Activated CD4-positive, alpha-beta T cell treated with anti-CD3 and anti-CD28 coated beads, Interleukin-2, Interleukin-6, amounts not matched to agents 100 ng/mL and 50 ng/mL, durations not matched to agents 16 hours and 8 hours (primary cell): Measurements from ENCODE around the gene SOX8.
"Not testable (repeated sequence)": the region's sequence is repeated elsewhere in the genome, so short reads cannot be mapped to it uniquely, and the experiment has no call there.

Source experiments
- DNase-seq: peaks from one replicate; pipeline ENCODE4 v3.0.0-alpha.2; 2020

Gene SOX8

GRCh38 chr16:981695-982144, at the start of gene SOX8:
Gene SOX8, plus strand, starts transcription at chr16:981770. Its CDS starts 153 bp downstream, at chr16:981923.
- DNase-seq: no peak

DNA sequence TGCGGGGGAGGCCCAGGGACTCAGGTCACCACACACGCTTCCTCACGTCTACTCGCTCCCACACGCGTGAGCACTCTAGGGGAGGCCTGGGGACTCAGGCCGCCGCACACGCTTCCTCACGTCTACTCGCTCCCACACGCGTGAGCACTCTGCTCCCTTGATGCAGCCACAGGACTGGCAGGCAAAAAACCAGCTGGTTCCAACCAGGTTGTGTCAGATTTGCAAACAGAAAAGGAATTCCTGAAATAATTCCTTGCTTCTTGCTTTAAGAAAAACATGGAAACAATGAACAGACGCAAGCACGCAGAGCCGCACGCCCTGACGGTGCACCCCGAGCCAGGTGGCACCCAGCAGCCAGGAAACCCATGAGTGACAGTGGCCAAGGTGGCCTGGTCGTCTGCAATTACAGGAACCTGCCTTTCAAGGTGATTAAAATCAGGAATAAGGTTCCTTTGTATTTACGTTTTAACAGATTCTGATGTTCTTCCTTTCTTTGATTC, 48.7 kb upstream of the SOX8 start:
- DNase-seq: no peak

DNA sequence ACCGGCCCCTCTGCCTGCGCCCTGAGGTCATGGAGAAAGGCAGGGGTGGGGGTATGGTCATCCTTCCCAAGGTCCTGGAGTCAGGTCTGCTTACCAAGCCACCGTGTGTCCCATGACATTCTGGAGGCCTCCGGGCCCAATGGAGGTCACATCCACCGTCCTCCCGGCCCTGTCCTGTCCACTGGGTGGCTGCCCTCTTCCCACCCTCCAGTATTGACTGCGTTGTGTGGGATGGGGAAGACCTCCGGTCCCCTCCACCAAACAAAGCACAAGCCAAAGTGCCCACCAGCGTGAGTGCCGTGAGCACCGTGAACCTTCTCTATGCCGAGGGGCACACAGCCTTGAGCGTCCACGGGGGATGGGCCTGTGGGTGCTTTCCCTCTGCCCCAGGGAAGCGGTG, 48.0 kb upstream of the SOX8 start:
- DNase-seq: no peak

- no peak for DNase-seq
Measured at GRCh38 chr16:934178-934577, 47.4 kb upstream of the SOX8 start.

- no peak for DNase-seq
Measured at GRCh38 chr16:935684-936083, 45.9 kb upstream of the SOX8 start.

DNA sequence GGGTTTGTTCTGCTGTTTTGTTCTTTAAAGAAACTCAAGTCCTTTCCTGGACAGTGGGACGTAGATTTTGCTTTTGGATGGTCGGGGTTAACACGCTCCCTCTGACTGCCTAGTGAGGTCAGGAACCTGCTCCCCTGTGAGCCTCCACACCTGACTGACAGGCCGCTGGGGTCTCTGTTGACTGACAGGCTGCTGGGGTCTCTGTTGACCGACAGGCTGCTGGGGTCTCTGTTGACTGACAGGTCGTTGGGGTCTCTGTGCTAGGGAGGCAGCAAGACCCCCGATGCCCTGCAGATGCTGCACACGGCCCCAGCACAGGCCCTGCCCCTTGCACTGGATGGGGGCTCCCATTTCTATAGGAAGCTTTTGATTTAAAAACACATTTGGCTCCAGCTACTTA, 44.3 kb upstream of the SOX8 start:
- DNase-seq: no peak

GRCh38 chr16:937723-938122, 43.8 kb upstream of the SOX8 start:
- no peak for DNase-seq

- no peak for DNase-seq
Measured at GRCh38 chr16:938136-938535, 43.4 kb upstream of the SOX8 start.

GRCh38 chr16:938752-939151, 42.8 kb upstream of the SOX8 start:
- DNase-seq: no peak

DNA sequence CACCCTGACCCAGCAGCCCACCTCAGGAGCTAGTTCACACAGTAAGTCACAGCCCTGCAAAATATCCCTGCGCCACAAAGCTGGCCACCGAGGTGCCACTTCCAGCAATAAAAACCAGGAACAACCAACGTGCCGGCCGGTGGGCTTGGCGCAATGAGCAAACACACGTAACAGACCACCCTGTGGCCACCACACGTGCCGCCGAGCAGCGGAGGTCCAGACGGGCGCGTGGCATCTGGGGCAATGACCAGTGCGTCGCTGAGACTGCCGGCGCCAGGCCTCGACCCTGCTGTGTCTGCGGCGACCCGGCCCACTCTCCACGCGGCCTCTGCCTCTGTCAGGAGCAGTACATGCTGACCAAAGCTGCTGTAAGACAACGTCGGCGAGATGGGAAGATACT, 42.3 kb upstream of the SOX8 start:
- no peak for DNase-seq

- DNase-seq: no peak
Measured at GRCh38 chr16:939941-940340, 41.6 kb upstream of the SOX8 start.

DNA sequence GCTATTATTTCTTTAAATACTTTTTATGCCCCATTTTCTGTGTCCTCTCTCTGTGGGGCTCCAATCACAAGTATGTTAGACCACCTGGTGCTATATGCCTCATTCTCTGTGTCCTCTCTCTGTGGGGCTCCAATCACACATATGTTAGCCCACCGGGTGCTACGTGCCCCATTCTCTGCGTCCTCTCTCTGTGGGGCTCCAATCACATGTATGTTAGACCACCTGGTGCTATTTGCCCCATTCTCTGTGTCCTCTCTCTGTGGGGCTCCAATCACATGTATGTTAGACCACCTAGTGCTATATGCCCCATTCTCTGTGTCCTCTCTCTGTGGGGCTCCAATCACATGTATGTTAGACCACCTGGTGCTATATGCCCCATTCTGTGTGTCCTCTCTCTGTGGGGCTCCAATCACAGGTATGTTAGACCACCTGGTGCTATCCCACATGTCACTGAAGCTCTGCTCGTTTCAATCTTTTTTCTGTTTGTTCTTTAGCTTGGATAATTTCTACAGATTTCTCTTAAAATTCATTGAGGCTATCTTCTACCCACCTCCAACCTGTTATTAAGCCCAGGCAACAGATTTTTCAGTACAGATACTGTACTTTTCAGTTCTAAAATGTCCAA, 39.0 kb upstream of the SOX8 start:
- no peak for DNase-seq

DNA sequence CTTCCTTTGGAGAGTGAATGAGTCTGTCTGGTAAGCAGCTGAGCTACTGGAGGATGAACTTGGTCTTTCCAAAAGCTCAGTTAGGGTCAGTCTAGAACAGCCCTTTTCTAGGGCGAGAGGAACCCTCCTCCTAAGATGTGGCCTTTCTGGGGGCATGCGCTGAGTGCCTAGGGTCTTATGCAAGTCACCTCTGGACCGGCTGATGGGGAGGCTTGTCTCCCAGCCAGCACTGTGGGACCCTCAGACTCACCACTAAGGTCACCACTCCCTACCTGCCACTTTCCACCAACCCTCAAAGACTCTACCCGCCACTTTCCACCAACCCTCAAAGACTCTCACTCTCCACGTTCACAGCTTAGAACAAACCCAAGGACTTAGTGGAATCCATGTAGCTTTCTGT, 37.6 kb upstream of the SOX8 start:
- DNase-seq: no peak

DNA sequence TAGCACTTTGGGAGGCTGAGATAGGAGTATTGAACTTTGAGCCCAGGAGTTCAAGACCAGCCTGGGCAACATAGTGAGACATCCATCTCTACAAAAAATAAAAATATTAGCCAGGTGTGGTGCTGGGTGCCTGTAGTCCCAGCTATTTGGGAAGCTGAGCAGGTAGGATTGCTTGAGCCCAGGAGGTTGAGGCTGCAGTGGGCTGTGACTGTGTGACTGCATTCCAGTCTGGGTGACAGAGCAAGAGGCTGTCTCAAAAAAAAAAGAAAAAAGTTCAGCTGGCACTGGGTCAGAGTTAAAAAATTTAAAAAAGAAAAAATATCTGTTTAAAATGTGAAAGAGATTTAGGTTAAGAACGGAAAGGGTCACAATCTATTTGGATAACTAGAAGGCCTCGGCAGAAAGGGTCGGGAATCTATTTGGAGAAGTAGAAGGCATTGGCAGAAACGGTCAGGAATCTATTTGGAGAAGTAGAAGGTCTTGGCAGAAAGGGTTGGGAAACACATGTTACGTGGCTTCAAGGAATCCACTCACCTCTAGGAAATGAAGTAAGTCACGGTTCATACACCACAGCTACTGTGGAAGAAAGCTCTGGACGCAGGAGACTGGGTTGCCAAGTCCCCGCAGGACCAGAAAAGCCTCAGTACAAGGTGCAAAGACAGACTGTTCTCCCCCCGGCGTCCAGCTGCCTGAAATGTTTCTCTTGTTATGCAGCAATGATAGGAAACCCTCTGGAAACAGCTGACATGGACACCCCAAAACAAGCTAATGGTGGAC, 36.1 kb upstream of the SOX8 start:
- no peak for DNase-seq

- no peak for DNase-seq
Measured at GRCh38 chr16:946048-946395, 35.5 kb upstream of the SOX8 start.

DNA sequence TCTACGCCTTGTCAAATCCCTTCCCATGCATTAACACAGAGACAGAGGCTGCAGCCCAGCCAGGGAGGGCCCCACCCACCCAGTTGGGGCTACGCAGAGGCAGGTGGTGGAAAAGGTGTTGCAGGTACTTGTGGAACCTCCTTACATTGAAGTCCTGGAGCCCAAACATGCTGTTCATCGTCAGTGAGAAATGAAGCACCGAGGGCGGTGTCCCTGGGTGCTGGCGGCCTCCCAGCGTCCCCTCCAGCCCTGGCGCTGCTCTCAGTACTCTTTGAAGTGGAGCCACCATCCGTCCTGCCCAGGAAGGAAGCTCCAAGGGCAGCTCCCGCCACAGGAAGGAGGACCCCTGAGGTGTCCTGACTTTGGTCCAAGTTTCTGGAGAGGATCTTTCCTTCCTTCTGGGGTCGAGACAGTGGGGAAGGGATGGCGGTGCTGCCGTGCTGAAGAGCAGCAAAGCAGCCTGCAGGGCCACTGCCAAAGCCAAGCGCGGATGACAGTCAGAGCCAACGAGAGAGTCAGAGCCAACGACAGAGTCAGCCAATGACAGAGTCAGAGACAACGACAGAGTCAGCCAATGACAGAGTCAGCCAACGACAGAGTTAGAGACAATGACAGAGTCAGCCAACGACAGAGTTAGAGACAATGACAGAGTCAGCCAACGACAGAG, 34.2 kb upstream of the SOX8 start:
- DNase-seq: no peak

DNA sequence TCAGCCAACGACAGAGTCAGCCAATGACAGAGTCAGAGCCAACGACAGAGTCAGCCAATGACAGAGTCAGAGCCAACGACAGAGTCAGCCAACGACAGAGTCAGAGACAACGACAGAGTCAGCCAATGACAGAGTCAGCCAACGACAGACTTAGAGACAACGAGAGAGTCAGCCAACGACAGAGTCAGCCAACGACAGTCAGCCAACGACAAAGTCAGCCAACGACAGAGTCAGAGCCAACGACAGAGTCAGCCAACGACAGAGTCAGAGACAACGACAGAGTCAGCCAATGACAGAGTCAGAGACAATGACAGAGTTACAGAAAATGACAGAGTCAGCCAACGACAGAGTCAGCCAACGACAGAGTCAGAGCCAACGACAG, 33.7 kb upstream of the SOX8 start:
- DNase-seq: not testable (repeated sequence)

GRCh38 chr16:948767-949166, 32.8 kb upstream of the SOX8 start:
- not testable (repeated sequence) for DNase-seq

DNA sequence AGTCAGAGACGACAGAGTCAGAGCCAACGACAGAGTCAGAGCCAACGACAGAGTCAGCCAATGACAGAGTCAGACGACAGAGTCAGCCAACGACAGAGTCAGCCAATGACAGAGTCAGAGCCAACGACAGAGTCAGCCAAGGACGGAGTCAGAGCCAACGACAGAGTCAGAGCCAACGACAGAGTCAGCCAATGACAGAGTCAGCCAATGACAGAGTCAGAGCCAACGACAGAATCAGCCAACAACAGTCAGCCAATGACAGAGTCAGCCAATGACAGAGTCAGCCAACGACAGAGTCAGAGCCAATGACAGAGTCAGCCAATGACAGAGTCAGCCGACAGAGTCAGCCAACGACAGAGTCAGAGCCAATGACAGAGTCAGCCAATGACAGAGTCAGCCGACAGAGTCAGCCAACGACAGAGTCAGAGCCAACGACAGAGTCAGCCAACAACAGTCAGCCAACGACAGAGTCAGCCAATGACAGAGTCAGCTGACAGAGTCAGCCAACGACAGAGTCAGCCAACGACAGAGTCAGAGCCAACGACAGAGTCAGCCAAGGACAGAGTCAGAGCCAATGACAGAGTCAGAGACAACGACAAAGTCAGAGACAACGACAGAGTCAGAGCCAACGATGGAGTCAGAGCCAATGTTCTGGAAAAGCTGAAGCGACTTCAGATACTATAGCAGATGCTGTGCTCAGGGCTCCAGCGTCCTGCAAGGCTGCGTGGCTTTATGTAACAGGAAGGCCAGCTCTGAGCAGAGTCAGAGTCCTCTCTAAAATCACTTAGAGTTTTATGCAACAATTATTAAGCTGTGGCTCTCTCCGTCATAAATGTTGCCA, 30.6 kb upstream of the SOX8 start:
- not testable (repeated sequence) for DNase-seq

DNA sequence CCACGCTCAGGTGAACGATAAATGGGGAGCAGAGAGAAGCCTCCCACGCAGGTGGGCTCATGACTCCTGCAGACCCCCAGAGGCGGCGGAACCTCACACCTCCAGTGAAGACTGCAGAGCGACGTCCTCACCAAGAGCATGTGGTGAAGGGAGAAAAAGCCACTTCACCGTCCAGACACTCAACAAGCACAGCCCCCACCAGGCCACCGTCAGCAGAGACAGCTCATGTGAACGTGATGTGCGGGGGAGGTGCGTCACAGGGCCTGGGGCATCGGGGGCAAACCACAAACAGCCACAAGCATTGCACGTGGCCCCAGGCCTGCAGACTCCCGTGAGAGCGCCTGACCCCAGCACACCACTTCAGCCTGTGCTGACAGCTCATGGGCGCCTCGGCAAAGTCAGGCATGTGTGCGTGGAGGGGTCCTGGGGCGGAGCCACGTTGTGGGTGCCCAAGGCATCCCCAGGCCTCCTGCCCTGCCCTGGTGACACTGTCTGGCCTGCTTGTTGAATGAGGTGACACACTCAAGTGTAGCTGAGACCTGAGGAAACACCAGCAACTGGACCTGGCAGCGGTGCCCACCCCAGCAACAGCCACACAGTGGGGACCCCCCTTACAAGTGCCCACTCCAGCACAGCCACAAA, 29.8 kb upstream of the SOX8 start:
- DNase-seq: no peak

- no peak for DNase-seq
Measured at GRCh38 chr16:952321-952720, 29.2 kb upstream of the SOX8 start.

DNA sequence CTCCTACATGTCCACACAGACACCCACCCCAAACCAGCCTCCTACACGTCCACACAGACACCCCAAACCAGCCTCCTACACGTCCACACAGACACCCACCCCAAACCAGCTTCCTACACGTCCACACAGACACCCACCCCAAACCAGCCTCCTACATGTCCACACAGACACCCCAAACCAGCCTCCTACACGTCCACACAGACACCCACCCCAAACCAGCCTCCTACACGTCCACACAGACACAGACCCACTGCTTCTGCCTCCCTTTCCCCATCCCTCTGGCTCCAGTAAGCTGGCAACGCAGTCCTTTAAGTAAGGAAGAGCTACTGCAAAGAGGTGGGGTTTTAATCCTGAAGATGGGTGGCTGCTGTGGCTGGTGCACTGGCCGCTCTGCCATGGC, 27.8 kb upstream of the SOX8 start:
- not testable (repeated sequence) for DNase-seq

GRCh38 chr16:955766-956165, 25.8 kb upstream of the SOX8 start:
- not testable (repeated sequence) for DNase-seq
